Chondrocyte (in vitro differentiated cells): ENCODE results near the gene RALY. TPM values are rescaled to one million over a fixed set of nuclear protein-coding genes. Genes with fewer than 3 reads are reported as not detected.

Experiments
- DNase-seq: peaks from one replicate; pipeline ENCODE4 v3.0.0; 2021; ENCODE audit warnings: mixed read lengths, low spot score
- H3K27ac Mint-ChIP-seq: one replicate; pipeline ENCODE4 v1.8.0; 2021; ENCODE audit warnings: mild to moderate bottlenecking, moderate library complexity, mixed read lengths; ENCODE audit not compliant: unreplicated experiment
- H3K27me3 Mint-ChIP-seq: 2 replicates; pipeline ENCODE4 v1.8.0; 2021; ENCODE audit warnings: low read depth, mixed read lengths
- H3K36me3 Mint-ChIP-seq: 2 replicates; pipeline ENCODE4 v1.8.0; 2021; ENCODE audit warnings: low read depth, mixed read lengths
- H3K4me1 Mint-ChIP-seq: 2 replicates; pipeline ENCODE4 v1.8.0; 2021; ENCODE audit warnings: low read depth, mild to moderate bottlenecking, mixed read lengths
- H3K4me3 Mint-ChIP-seq: one replicate; pipeline ENCODE4 v1.8.0; 2021; ENCODE audit warnings: mild to moderate bottlenecking, moderate library complexity, mixed read lengths; ENCODE audit not compliant: unreplicated experiment
- H3K9me3 Mint-ChIP-seq: 2 replicates; pipeline ENCODE4 v1.8.0; 2021; ENCODE audit warnings: low read depth, mixed read lengths
- CTCF ChIP-seq: fragments of 200-600 bp; sonication (generic); IDR thresholded peaks from 2 replicates; pipeline ENCODE4 v1.5.0; 2021; ENCODE audit warnings: antibody characterized with exemption, mild to moderate bottlenecking, moderate library complexity
- total RNA-seq: library from RNA; stranded (reverse); gene quantifications from 3 replicates; pipeline ENCODE4 v1.2.1, GENCODE V29; 2021

The RALY gene
- total RNA-seq, 1 donor from 2014 or later, result 169 TPM

GRCh38 chr20:34062570-34063482 is 69.1 kb downstream of the RALY start:
- peaks cover 36% of the 10 kb centered on the region for H3K4me1 Mint-ChIP-seq
- no peaks in the 10 kb centered on the region for H3K9me3 Mint-ChIP-seq
- no peaks in the 10 kb centered on the region for H3K27me3 Mint-ChIP-seq
- DNase-seq, result no peak
- H3K4me3 Mint-ChIP-seq, result no peak overlapping the region
- H3K27ac Mint-ChIP-seq, result no peak overlapping the region
- no peak for TF ChIP-seq CTCF
- H3K36me3 Mint-ChIP-seq, result peaks cover 3% of the 10 kb centered on the region

GRCh38 chr20:34064286-34064685 is 70.6 kb downstream of the RALY start:
- Mint-ChIP-seq H3K27me3 (no peaks in the 10 kb centered on the region), H3K36me3 (peaks cover 3% of the 10 kb centered on the region), H3K4me3 (no peak overlapping the region), H3K9me3 (no peaks in the 10 kb centered on the region), H3K4me1 (peaks cover 32% of the 10 kb centered on the region), H3K27ac (no peak overlapping the region)
- no peak for DNase-seq
- no peak for TF ChIP-seq CTCF

- no peaks in the 10 kb centered on the region for H3K9me3 Mint-ChIP-seq
- peak overlapping the region; percentile 72 for H3K27ac Mint-ChIP-seq
- peaks cover 3% of the 10 kb centered on the region for H3K36me3 Mint-ChIP-seq
- DNase-seq, result no peak
- H3K4me1 Mint-ChIP-seq, result peaks cover 40% of the 10 kb centered on the region
- no peak for TF ChIP-seq CTCF
- H3K27me3 Mint-ChIP-seq, result no peaks in the 10 kb centered on the region
- no peak overlapping the region for H3K4me3 Mint-ChIP-seq
Observed at GRCh38 chr20:34065260-34065659, 71.5 kb downstream of the RALY start.

GRCh38 chr20:34066476-34067090 is 72.9 kb downstream of the RALY start:
- Mint-ChIP-seq H3K36me3 (peaks cover 3% of the 10 kb centered on the region), H3K27ac (no peak overlapping the region), H3K27me3 (no peaks in the 10 kb centered on the region), H3K4me1 (peaks cover 37% of the 10 kb centered on the region), H3K4me3 (no peak overlapping the region), H3K9me3 (no peaks in the 10 kb centered on the region)
- DNase-seq, result no peak
- no peak for TF ChIP-seq CTCF

GRCh38 chr20:34068001-34068400 is 74.3 kb downstream of the RALY start:
- no peak for TF ChIP-seq CTCF
- Mint-ChIP-seq H3K4me1 (peaks cover 37% of the 10 kb centered on the region), H3K27ac (no peak overlapping the region), H3K36me3 (peaks cover 3% of the 10 kb centered on the region), H3K27me3 (no peaks in the 10 kb centered on the region), H3K9me3 (no peaks in the 10 kb centered on the region), H3K4me3 (no peak overlapping the region)
- DNase-seq, result no peak
